ENCODE measurements around the gene HGD. TPM values are rescaled to one million over a fixed set of nuclear protein-coding genes. Genes with fewer than 3 reads are reported as not detected.
A peak's percentile ranks its signal among the peaks of the same experiment; 100 is the strongest.

Gene HGD, protein sequence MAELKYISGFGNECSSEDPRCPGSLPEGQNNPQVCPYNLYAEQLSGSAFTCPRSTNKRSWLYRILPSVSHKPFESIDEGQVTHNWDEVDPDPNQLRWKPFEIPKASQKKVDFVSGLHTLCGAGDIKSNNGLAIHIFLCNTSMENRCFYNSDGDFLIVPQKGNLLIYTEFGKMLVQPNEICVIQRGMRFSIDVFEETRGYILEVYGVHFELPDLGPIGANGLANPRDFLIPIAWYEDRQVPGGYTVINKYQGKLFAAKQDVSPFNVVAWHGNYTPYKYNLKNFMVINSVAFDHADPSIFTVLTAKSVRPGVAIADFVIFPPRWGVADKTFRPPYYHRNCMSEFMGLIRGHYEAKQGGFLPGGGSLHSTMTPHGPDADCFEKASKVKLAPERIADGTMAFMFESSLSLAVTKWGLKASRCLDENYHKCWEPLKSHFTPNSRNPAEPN
- polyA plus RNA-seq (2012; rRNA removed): not detected in 2 replicates
- polyA plus RNA-seq (2012; cell fraction: cytosol; rRNA removed): not detected in 2 replicates
- 0.25 and 0.43 TPM in 2 replicates for polyA plus RNA-seq (2012; cell fraction: nucleus; rRNA removed)

- Histone ChIP-seq H3K36me3 (replicated peaks in 1 of 2; ENCODE audit: control insufficient read depth in 1 of 2, insufficient read depth in 2 of 2, low read length in 1 of 2) (no peaks in the 10 kb centered on the region), H3K4me1 (ENCODE audit: control insufficient read depth in 1 of 2, insufficient read depth in 2 of 2, low read depth in 1 of 2, low read length in 1 of 2) (peaks cover 3 to 25% of the 10 kb centered on the region in 2 experiments; a peak in 3 of 4 replicates), H3K27me3 (ENCODE audit: insufficient read depth) (no peaks in the 10 kb centered on the region), H3K4me2 (no peak within 1 kb of the TSS), H3F3A (replicated peaks; ENCODE audit: insufficient read depth) (no peaks in the 10 kb centered on the region), H3K79me2 (ENCODE audit: insufficient read depth) (no peaks in the 10 kb centered on the region), H3K4me3 (ENCODE audit: low read depth in 2 of 2, low read length in 1 of 2) (no peak within 1 kb of the TSS), H3K9ac (no peak within 1 kb of the TSS), H3K9me3 (no peaks in the 10 kb centered on the region), H3K9me2 (no peaks in the 10 kb centered on the region), H4K20me1 (ENCODE audit: insufficient read depth) (no peaks in the 10 kb centered on the region), H3K27ac (ENCODE audit: low read depth in 2 of 2, low read length in 1 of 2) (peak within 1 kb of the TSS in 1 of 2 experiments; percentile 16; a peak in 1 of 4 replicates), H2AFZ (ENCODE audit: low read depth) (no peak within 1 kb of the TSS)
- ChIA-PET POLR2A (interaction anchor here (0.7 kb wide), 1 partner anchor 73 kb away, joined by 3 read pairs; no protein-coding TSS in a partner anchor), CTCF (interaction anchor here (1.5 to 2.5 kb wide), 2 partner anchors 9 to 73 kb away, joined by 3 to 7 read pairs; no protein-coding TSS in a partner anchor)
- TF ChIP-seq FOXM1 (IDR thresholded peaks at IDR 0.05; ENCODE audit: low read depth) (no peak), EP300 (IDR thresholded peaks at IDR 0.05; ENCODE audit: borderline replicate concordance in 1 of 2, low read depth in 1 of 2, low read length in 1 of 2) (no peak), NFIC (IDR thresholded peaks at IDR 0.05; ENCODE audit: borderline replicate concordance) (no peak), POLR2AphosphoS5 (IDR thresholded peaks at IDR 0.05; ENCODE audit: low read depth, low read length) (no peak), RFX5 (IDR thresholded peaks at IDR 0.05; ENCODE audit: low read length) (no peak), JUND (IDR thresholded peaks at IDR 0.05) (no peak), FOSL2 (IDR thresholded peaks at IDR 0.05; ENCODE audit: borderline replicate concordance, low read depth) (no peak), GATA2 (CRISPR knock-in tag; IDR thresholded peaks at IDR 0.05) (no peak), MXI1 (IDR thresholded peaks at IDR 0.05; ENCODE audit: low read depth, low read length) (no peak), NRF1 (IDR thresholded peaks at IDR 0.05; ENCODE audit: low read depth, low read length) (no peak), SIN3A (IDR thresholded peaks at IDR 0.05; ENCODE audit: borderline replicate concordance, low read depth, low read length) (no peak), IRF3 (IDR thresholded peaks at IDR 0.05; ENCODE audit: low read depth, low read length) (no peak), YY1 (IDR thresholded peaks at IDR 0.05; ENCODE audit: low read depth) (no peak)
- TF ChIP-seq, protein P1, sequence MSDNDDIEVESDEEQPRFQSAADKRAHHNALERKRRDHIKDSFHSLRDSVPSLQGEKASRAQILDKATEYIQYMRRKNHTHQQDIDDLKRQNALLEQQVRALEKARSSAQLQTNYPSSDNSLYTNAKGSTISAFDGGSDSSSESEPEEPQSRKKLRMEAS (IDR thresholded peaks at IDR 0.05; ENCODE audit: low read depth): no peak
- no peak for DNase-seq
- WGBS (ENCODE audit: low lambda C conversion rate): 81% methylated on average over 5 of the region's 5 CpGs
Measured at GRCh38 chr3:120682095-120682681, at the start of gene HGD. Gene HGD (minus strand): TSS chr3:120682239. CDS start chr3:120682111, 128 bp downstream.

Measured in SK-N-SH (cell line).